Muscle layer of colon (tissue), 2 donors: Measurements from ENCODE around the gene PHACTR3.

Experiments
- H3K27ac ChIP-seq: one replicate; pipeline ENCODE4 v1.7.0; 2013; ENCODE audit warnings: low read depth, mild to moderate bottlenecking, low read length, moderate library complexity
- H3K27me3 ChIP-seq, 2 donors: one replicate each; pipeline ENCODE4 v1.7.0; 2013; ENCODE audit warnings: low read length in 2 of 2, mild to moderate bottlenecking in 2 of 2; ENCODE audit not compliant: insufficient read depth in 2 of 2, control insufficient read depth in 1 of 2
- H3K36me3 ChIP-seq: one replicate; pipeline ENCODE4 v1.7.0; 2013; ENCODE audit warnings: mild to moderate bottlenecking, low read length; ENCODE audit not compliant: insufficient read depth
- H3K4me1 ChIP-seq: one replicate; pipeline ENCODE4 v1.7.0; 2013; ENCODE audit warnings: mild to moderate bottlenecking, low read length; ENCODE audit not compliant: insufficient read depth
- H3K4me3 ChIP-seq, 2 donors: one replicate each; pipeline ENCODE4 v1.7.0; 2013; ENCODE audit warnings: low read length in 2 of 2, low read depth in 1 of 2, mild to moderate bottlenecking in 1 of 2, moderate library complexity in 1 of 2
- H3K9ac ChIP-seq: one replicate; pipeline ENCODE4 v1.7.0; 2013; ENCODE audit warnings: low read length
- H3K9me3 ChIP-seq: one replicate; pipeline ENCODE4 v1.7.0; 2013; ENCODE audit warnings: mild to moderate bottlenecking, low read length
- donor health status: abdominal sarcoma.
- donor health status: Adenocarcinoma of cecum.

Gene PHACTR3

GRCh38 chr20:59772931-59773913 is 168.9 kb downstream of the PHACTR3 start:
- Histone ChIP-seq H3K27me3 (no peaks in the 10 kb centered on the region), H3K9ac (no peak overlapping the region), H3K9me3 (no peaks in the 10 kb centered on the region), H3K4me1 (no peaks in the 10 kb centered on the region), H3K4me3 (no peak overlapping the region), H3K27ac (no peak overlapping the region), H3K36me3 (no peaks in the 10 kb centered on the region)

- Histone ChIP-seq H3K27ac (no peak overlapping the region), H3K36me3 (no peaks in the 10 kb centered on the region), H3K27me3 (no peaks in the 10 kb centered on the region), H3K9me3 (no peaks in the 10 kb centered on the region), H3K9ac (no peak overlapping the region), H3K4me1 (no peaks in the 10 kb centered on the region), H3K4me3 (no peak overlapping the region)
Observed at GRCh38 chr20:59774204-59774641, 169.9 kb downstream of the PHACTR3 start.

- no peaks in the 10 kb centered on the region for H3K27me3 ChIP-seq
Observed at GRCh38 chr20:59774921-59775686, 170.8 kb downstream of the PHACTR3 start.

GRCh38 chr20:59775687-59776055 is 171.3 kb downstream of the PHACTR3 start:
- Histone ChIP-seq H3K4me3 (no peak overlapping the region), H3K36me3 (no peaks in the 10 kb centered on the region), H3K9ac (no peak overlapping the region), H3K27ac (no peak overlapping the region), H3K4me1 (no peaks in the 10 kb centered on the region), H3K9me3 (no peaks in the 10 kb centered on the region), H3K27me3 (no peaks in the 10 kb centered on the region)

More at GRCh38 chr20:59774921-59775686, 170.8 kb downstream of the PHACTR3 start:
- Histone ChIP-seq H3K36me3 (no peaks in the 10 kb centered on the region), H3K9me3 (no peaks in the 10 kb centered on the region), H3K4me3 (no peak overlapping the region), H3K9ac (no peak overlapping the region), H3K27ac (no peak overlapping the region), H3K4me1 (no peaks in the 10 kb centered on the region)

- H3K4me3 ChIP-seq, result no peak overlapping the region
- no peaks in the 10 kb centered on the region for H3K27me3 ChIP-seq
- H3K4me1 ChIP-seq, result no peaks in the 10 kb centered on the region
- no peaks in the 10 kb centered on the region for H3K36me3 ChIP-seq
- H3K27ac ChIP-seq, result no peak overlapping the region
- no peak overlapping the region for H3K9ac ChIP-seq
- no peaks in the 10 kb centered on the region for H3K9me3 ChIP-seq
Observed at GRCh38 chr20:59776059-59776603, 171.8 kb downstream of the PHACTR3 start.

GRCh38 chr20:59776626-59777330 is 172.4 kb downstream of the PHACTR3 start:
- Histone ChIP-seq H3K9ac (no peak overlapping the region), H3K27me3 (no peaks in the 10 kb centered on the region), H3K4me1 (no peaks in the 10 kb centered on the region), H3K27ac (no peak overlapping the region), H3K4me3 (no peak overlapping the region), H3K36me3 (no peaks in the 10 kb centered on the region), H3K9me3 (no peaks in the 10 kb centered on the region)

- Histone ChIP-seq H3K9ac (no peak overlapping the region), H3K36me3 (no peaks in the 10 kb centered on the region), H3K9me3 (no peaks in the 10 kb centered on the region), H3K27ac (no peak overlapping the region), H3K4me3 (no peak overlapping the region), H3K27me3 (no peaks in the 10 kb centered on the region), H3K4me1 (no peaks in the 10 kb centered on the region)
Observed at GRCh38 chr20:59777331-59777725, 173.0 kb downstream of the PHACTR3 start.

GRCh38 chr20:59777814-59778575 is 173.7 kb downstream of the PHACTR3 start:
- H3K27ac ChIP-seq, result no peak overlapping the region

GRCh38 chr20:59778615-59779200 is 174.4 kb downstream of the PHACTR3 start:
- H3K4me3 ChIP-seq, result no peak overlapping the region
- H3K4me1 ChIP-seq, result no peaks in the 10 kb centered on the region
- H3K27ac ChIP-seq, result no peak overlapping the region
- H3K9me3 ChIP-seq, result no peaks in the 10 kb centered on the region
- H3K27me3 ChIP-seq, result no peaks in the 10 kb centered on the region
- no peak overlapping the region for H3K9ac ChIP-seq
- H3K36me3 ChIP-seq, result no peaks in the 10 kb centered on the region

More at GRCh38 chr20:59777814-59778575, 173.7 kb downstream of the PHACTR3 start:
- Histone ChIP-seq H3K4me3 (no peak overlapping the region), H3K9me3 (no peaks in the 10 kb centered on the region), H3K9ac (no peak overlapping the region), H3K27me3 (no peaks in the 10 kb centered on the region), H3K4me1 (no peaks in the 10 kb centered on the region), H3K36me3 (no peaks in the 10 kb centered on the region)

- no peaks in the 10 kb centered on the region for H3K4me1 ChIP-seq
- no peak overlapping the region for H3K4me3 ChIP-seq
- H3K27ac ChIP-seq, result no peak overlapping the region
- H3K36me3 ChIP-seq, result no peaks in the 10 kb centered on the region
- H3K27me3 ChIP-seq, result no peaks in the 10 kb centered on the region
- no peaks in the 10 kb centered on the region for H3K9me3 ChIP-seq
- no peak overlapping the region for H3K9ac ChIP-seq
Observed at GRCh38 chr20:59779656-59780380, 175.5 kb downstream of the PHACTR3 start.
